GM10248 (cell line): ENCODE measurements around the gene SLIT3.

Source experiments
- CTCF ChIA-PET: fragments of 300-600 bp; sonication (Branson Sonifier 250); formaldehyde crosslinking; extraction: SDS; loops from one replicate; lab custom pipeline; 2021; ENCODE audit warnings: antibody characterized with exemption; lab: Yijun Ruan, JAX
- POLR2A ChIA-PET: fragments of 350-650 bp; sonication (Branson Sonifier 250); formaldehyde crosslinking; extraction: SDS; loops from one replicate; lab custom pipeline; 2020; ENCODE audit warnings: antibody characterized with exemption; lab: Yijun Ruan, JAX
- DNase-seq: peaks from one replicate; pipeline ENCODE4 v3.0.0; 2012; ENCODE audit errors: extremely low spot score
- CTCF ChIP-seq: IDR thresholded peaks from 2 replicates; pipeline ENCODE4 v1.5.1; 2012; ENCODE audit warnings: mild to moderate bottlenecking, low read depth; ENCODE audit errors: extremely low read depth, missing control alignments, control extremely low read depth

SLIT3 gene

GRCh38 chr5:168788786-168789185 is 512.2 kb downstream of the SLIT3 start:
- no peak for TF ChIP-seq CTCF
- ChIA-PET CTCF (interaction anchor here (1.0 kb wide), 1 partner anchor 41 kb away, joined by 3 read pairs; no protein-coding TSS in a partner anchor), POLR2A (no interaction called here)
- no peak for DNase-seq

DNA sequence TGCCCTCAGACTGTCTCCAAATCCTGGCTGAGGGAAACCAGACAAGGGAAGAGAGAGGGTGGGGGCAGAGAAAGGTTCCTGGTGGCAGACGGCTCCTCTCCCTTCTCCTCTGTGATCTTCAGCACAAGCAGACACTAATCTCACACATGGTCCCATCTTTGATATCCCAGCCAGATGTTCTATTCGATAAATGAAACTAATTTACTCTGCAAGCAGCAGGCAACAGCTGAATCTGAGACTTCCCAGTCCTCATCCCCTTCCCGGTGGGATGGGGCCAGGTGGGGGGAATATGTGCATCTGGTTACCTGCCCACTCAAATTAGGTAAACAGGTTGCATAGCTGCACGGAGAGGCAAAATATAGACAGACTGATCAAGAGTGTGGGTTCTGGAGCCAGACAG is 512.8 kb downstream of the SLIT3 start:
- TF ChIP-seq CTCF, result no peak
- no peak for DNase-seq
- POLR2A ChIA-PET, result no interaction called here
- CTCF ChIA-PET, result interaction anchor here (1.3 kb wide), 1 partner anchor 109 kb away, joined by 3 read pairs; no protein-coding TSS in a partner anchor

DNA sequence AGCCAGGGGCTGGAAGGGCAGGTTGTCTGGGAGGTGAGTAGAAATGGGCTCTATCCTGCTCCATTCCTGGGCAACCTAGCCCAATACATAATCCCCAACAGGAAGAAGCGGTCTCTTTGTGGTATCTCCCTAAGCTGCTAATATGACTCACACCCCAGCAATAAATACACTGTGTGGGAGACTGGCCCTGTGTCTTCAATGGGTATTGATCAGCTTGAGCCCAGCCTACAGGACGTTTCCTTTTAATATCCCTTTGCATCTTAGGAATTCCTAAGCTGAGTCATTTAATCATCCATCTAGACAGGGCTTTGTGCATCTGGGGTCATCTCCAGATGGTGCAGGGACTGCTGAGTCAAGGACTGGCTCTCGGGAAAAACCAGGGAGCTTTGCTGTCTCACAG is 514.8 kb downstream of the SLIT3 start:
- ChIA-PET POLR2A (no interaction called here), CTCF (no interaction called here)
- TF ChIP-seq CTCF, result no peak
- no peak for DNase-seq

- no peak for DNase-seq
- ChIA-PET POLR2A (no interaction called here), CTCF (interaction anchor here (0.9 to 1.2 kb wide), 3 partner anchors 10 to 22 kb away, joined by 3 to 5 read pairs (median 4); no protein-coding TSS in a partner anchor)
- no peak for TF ChIP-seq CTCF
These were observed 516.5 kb downstream of the SLIT3 start for GRCh38 chr5:168784454-168784853.

DNA sequence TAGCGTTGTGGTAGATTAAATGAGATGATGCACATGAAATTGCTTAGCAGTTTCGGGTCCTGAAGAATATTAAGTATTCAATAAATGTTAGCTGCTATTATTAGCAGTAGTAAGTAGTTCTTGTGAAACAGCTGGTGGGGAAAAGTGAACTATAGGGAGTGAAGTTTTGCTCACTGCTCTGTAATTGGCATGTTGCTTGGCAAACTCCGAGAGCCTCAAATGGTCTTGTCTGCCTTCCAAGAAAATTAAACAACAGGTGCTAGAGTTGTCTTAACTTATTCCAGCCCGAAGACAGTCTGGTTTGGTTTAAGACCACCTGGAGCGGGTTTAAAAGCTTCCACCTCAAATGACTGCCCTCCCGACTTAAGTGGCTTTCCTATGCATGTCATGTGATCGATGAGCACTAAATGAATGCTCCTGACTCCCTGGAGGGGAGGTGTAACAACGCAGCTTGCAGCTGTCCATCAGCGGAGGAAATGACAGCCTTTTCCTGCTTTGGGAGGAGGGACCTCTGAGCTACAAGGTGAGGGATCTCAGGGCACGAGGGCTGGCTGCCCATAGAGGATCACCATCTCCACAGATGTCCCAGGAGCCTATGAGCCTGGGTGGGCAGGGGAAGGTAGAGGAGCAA is 518.9 kb downstream of the SLIT3 start:
- POLR2A ChIA-PET, result no interaction called here
- no peak for TF ChIP-seq CTCF
- no peak for DNase-seq
- CTCF ChIA-PET, result interaction anchor here (0.9 to 1.6 kb wide), 3 partner anchors 11 to 34 kb away, joined by 3 to 4 read pairs (median 3); no protein-coding TSS in a partner anchor

GRCh38 chr5:168780888-168781287 is 520.1 kb downstream of the SLIT3 start:
- TF ChIP-seq CTCF, result no peak
- CTCF ChIA-PET, result interaction anchor here (1.3 kb wide), 1 partner anchor 11 kb away, joined by 3 read pairs; no protein-coding TSS in a partner anchor
- POLR2A ChIA-PET, result no interaction called here
- DNase-seq, result no peak
